ENCODE measurements around the gene OR51E1. TPM values are rescaled to one million over a fixed set of nuclear protein-coding genes. Genes with fewer than 3 reads are reported as not detected.
A peak's percentile ranks its signal among the peaks of the same experiment; 100 is the strongest.

OR51E1 gene
- total RNA-seq, 4 donors from 2014 or later = 0.70 to 1.2 (median 0.85) TPM; not detected in 1

DNA sequence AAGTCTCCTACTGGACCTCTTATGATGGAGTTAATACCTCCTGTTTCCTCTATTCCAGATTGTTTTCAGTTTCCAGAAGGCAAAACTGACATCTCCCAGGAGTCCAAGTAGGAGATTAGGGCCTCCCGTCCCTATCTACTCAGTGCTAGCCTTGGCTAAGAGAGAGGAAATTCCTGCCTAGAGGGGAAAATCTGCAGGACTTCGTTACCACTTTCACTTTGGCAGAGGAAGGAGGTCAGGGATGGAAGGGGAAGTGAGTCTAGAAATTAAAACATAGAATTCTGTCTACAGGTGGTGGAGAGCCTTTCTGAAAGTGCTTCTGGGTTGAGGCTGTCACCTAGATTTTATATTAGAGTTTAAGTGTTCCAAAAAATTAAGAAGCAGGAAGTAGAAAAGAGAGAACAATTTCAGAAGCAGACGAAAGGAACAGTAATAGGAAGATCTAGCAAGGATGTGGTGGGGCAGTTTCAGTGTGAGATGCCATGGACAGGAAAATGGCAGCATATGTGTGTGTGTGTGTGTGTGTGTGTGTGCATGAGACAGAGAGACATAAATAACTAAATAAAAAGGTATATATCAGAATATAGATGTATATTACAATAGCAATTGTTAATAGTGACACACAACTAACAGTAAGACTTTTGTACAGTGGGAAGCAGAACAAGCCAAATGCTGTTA lies 33.4 kb upstream of the OR51E1 start:
- H3K27me3 ChIP-seq = no peaks in the 10 kb centered on the region
- H3K36me3 ChIP-seq = no peaks in the 10 kb centered on the region
- DNase-seq = no peak
- H3K9me3 ChIP-seq = no peaks in the 10 kb centered on the region
- peak overlapping the region in 2 of 4 donors; percentile 3 to 4 for H3K4me3 ChIP-seq
- no peak overlapping the region for H3K27ac ChIP-seq
- peaks cover 0 to 20% (median 3%) of the 10 kb centered on the region in 4 donors for H3K4me1 ChIP-seq
- TF ChIP-seq, protein P1, sequence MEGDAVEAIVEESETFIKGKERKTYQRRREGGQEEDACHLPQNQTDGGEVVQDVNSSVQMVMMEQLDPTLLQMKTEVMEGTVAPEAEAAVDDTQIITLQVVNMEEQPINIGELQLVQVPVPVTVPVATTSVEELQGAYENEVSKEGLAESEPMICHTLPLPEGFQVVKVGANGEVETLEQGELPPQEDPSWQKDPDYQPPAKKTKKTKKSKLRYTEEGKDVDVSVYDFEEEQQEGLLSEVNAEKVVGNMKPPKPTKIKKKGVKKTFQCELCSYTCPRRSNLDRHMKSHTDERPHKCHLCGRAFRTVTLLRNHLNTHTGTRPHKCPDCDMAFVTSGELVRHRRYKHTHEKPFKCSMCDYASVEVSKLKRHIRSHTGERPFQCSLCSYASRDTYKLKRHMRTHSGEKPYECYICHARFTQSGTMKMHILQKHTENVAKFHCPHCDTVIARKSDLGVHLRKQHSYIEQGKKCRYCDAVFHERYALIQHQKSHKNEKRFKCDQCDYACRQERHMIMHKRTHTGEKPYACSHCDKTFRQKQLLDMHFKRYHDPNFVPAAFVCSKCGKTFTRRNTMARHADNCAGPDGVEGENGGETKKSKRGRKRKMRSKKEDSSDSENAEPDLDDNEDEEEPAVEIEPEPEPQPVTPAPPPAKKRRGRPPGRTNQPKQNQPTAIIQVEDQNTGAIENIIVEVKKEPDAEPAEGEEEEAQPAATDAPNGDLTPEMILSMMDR (IDR thresholded peaks at IDR 0.05) = no peak
- no peak for TF ChIP-seq POLR2A (IDR thresholded peaks at IDR 0.05)

DNA sequence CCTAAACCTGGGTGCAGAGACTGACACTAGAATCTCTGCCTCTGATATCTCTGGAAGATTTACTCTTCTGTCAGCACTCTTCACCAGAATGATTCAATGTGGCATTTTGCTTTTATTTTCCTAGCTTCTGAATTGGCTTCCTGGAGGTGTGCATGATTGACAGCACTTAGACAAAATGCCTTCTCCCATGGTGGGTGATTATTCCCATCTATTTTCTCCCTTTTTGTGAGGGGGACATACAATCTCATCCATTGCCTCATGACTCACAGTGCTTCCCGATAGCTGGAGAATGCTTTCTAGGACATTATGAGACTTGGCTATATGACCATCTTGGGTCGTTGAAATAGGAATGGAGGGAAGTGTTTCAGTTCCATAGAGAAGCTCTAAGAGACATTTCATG lies 31.8 kb upstream of the OR51E1 start:
- H3K4me3 ChIP-seq = no peak overlapping the region
- no peak overlapping the region for H3K27ac ChIP-seq
- H3K27me3 ChIP-seq = no peaks in the 10 kb centered on the region
- peaks cover 0 to 9% (median 0%) of the 10 kb centered on the region in 4 donors for H3K4me1 ChIP-seq
- no peak for TF ChIP-seq POLR2A (IDR thresholded peaks at IDR 0.05)
- TF ChIP-seq, protein P1 (IDR thresholded peaks at IDR 0.05) = no peak
- no peaks in the 10 kb centered on the region for H3K36me3 ChIP-seq
- DNase-seq = no peak
- no peaks in the 10 kb centered on the region for H3K9me3 ChIP-seq

DNA sequence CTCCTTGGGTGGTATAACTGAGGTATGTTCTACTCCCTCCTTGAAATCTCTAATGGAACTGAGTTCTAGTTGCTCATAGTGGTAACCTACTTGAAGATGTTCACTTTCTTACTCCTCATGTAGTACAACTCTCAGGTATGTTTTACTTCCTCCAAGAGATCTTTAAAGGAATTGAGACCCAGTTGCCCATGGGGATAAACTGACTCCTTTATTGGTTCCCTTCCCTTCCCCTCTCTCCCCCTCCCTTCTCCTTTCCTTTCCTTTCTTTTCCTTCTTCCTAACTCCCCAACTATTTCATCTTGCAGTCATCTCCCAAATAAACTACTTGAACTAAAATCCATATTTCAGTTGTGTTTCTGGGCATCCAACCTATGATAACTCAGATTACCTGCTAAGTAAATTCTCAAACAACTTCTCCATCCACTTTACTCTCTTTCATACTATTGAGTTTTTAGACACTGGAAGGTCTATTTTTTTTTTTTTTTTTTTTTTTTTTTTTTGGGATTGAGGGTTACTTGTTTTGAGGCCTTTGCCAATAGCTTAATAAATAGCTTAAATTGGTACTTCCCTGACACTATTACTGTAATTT lies 27.8 kb upstream of the OR51E1 start:
- Histone ChIP-seq H3K9me3 (no peaks in the 10 kb centered on the region), H3K27ac (no peak overlapping the region), H3K27me3 (no peaks in the 10 kb centered on the region), H3K4me1 (no peaks in the 10 kb centered on the region), H3K36me3 (no peaks in the 10 kb centered on the region), H3K4me3 (no peak overlapping the region)
- no peak for DNase-seq
- TF ChIP-seq POLR2A (IDR thresholded peaks at IDR 0.05) = no peak
- TF ChIP-seq, protein P1 (IDR thresholded peaks at IDR 0.05) = no peak

DNA sequence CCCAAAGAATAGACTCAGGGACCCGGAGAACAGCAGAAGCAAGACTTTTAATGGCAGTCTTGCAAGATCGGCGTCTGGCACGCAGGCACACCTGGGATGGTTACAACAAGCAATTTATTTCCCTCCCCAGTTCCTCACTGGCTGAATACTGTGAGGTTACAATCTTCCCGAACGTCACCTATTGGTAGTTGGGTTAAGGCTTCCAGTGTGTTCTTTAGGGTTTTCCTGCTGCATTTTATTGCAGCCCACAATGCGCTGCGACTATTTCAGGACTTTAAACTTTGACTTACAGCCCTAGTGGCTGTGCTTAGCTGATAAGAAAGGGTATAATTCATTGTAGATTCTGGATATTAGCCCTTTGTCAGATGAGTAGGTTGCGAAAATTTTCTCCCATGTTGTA lies 24.3 kb upstream of the OR51E1 start:
- Histone ChIP-seq H3K27me3 (no peaks in the 10 kb centered on the region), H3K36me3 (no peaks in the 10 kb centered on the region), H3K4me3 (no peak overlapping the region), H3K27ac (no peak overlapping the region), H3K4me1 (no peaks in the 10 kb centered on the region), H3K9me3 (no peaks in the 10 kb centered on the region)
- TF ChIP-seq, protein P1 (IDR thresholded peaks at IDR 0.05) = no peak
- TF ChIP-seq POLR2A (IDR thresholded peaks at IDR 0.05) = no peak
- DNase-seq = no peak

DNA sequence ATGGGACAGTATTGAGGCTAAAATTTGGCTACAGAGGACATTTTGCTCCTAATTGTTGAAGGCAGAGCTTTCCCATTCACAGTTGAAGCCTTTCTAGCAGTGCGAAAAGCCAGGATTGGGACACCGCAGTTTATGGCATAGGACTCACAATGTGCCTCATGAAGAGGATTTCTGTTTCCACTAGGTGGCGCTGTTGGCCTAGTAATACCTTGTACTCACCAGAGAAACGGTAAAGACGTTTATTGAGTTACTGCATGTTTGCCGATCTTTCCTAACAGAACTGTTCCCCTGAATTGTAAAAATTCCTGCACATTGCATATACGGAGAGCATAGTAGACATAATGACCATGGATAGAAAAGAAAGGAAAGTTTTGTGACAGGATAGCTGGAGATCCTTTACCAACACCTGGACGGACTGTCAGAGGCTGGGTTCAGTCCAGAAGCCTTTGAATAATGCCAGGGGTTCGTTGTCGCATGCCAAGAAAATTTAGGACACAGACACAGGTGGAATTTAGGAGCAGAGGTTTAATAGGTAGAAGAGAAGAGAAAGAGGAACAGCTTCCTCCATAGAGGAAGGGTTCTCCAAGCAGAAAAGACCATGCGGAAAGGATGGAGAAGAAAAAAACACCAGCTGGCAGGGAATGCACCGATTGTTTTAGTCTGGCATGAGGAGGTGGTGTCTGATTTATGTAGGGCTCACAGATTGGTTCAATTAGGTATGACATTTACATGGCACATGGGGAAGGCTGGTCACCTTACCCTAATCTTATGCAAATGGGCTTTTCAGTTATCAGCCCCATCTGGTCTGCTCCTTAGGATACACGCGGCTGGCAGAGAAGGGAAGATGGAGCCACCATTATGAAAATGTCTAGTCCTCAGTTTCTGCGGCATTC lies 17.3 kb upstream of the OR51E1 start:
- no peak overlapping the region for H3K4me3 ChIP-seq

More for the DNA sequence above, 17.3 kb upstream of the OR51E1 start:
- Histone ChIP-seq H3K36me3 (no peaks in the 10 kb centered on the region), H3K27me3 (no peaks in the 10 kb centered on the region), H3K4me1 (no peaks in the 10 kb centered on the region), H3K9me3 (peaks cover 0 to 15% (median 0%) of the 10 kb centered on the region in 4 donors), H3K27ac (no peak overlapping the region)
- TF ChIP-seq POLR2A (IDR thresholded peaks at IDR 0.05) = no peak
- TF ChIP-seq, protein P1 (IDR thresholded peaks at IDR 0.05) = peak in 4 of 6 experiments; percentile 52 to 73 (median 65)
- peak in 1 of 3 donors; percentile 83 for DNase-seq
